ENCODE results near the gene USH2A. TPM values are rescaled to one million over a fixed set of nuclear protein-coding genes. Genes with fewer than 3 reads are reported as not detected.

Gene USH2A
- polyA plus RNA-seq, 3 donors = not detected

DNA sequence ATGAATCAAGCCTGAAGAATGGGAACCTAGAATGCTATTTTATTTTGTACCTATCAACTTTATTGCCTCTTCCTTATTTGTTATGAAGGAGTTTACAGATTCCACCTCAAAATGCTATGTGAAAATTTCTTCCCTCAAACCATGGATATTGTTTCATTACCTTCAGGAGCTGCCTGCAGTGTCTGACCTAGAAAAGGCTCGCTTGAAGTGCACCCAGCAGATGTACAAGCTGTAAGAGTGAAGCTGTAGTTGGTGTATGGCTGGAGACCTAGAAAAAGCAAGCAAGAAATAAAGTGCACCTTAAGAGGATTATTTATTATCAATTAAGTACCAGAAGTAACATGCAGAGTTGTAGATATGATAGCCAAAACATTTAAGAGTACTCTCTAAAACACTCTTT, 656.7 kb downstream of the USH2A start:
- Histone ChIP-seq H3K4me3 (replicated peaks in 1 of 3; ENCODE audit: low read depth in 2 of 3, low read length in 3 of 3) (no peak overlapping the region), H3K27me3 (ENCODE audit: control insufficient read depth in 2 of 2, insufficient read depth in 2 of 2, low read length in 2 of 2) (no peaks in the 10 kb centered on the region), H4K20me1 (ENCODE audit: insufficient read depth, low read length) (no peaks in the 10 kb centered on the region), H3K4me1 (ENCODE audit: control insufficient read depth in 1 of 2, insufficient read depth in 2 of 2, low read length in 2 of 2) (no peaks in the 10 kb centered on the region), H3K9me3 (replicated peaks in 1 of 2; ENCODE audit: control insufficient read depth in 1 of 2, insufficient read depth in 1 of 2, low read length in 2 of 2) (peaks cover 0 to 5% of the 10 kb centered on the region in 2 donors), H3K9ac (ENCODE audit: insufficient read depth, low read length, poor library complexity, severe bottlenecking) (no peak overlapping the region), H3K36me3 (replicated peaks in 1 of 2; ENCODE audit: control insufficient read depth in 1 of 2, insufficient read depth in 2 of 2, low read length in 2 of 2) (no peaks in the 10 kb centered on the region), H3K27ac (ENCODE audit: low read depth in 1 of 2, low read length in 2 of 2) (no peak overlapping the region), H3K79me2 (ENCODE audit: insufficient read depth, low read length) (no peaks in the 10 kb centered on the region), H3K4me2 (replicated peaks; ENCODE audit: extremely low read depth, low read length, poor library complexity, severe bottlenecking) (no peak overlapping the region), H2AFZ (ENCODE audit: insufficient read depth, low read depth, low read length, poor library complexity, severe bottlenecking) (no peak overlapping the region)
- Mint-ChIP-seq H3K4me3 (no peak overlapping the region), H3K27ac (no peak overlapping the region), H3K27me3 (ENCODE audit: low read depth in 3 of 3) (no peaks in the 10 kb centered on the region), H3K9me3 (peaks cover 0 to 3% (median 2%) of the 10 kb centered on the region in 7 donors), H3K4me1 (no peaks in the 10 kb centered on the region), H3K36me3 (no peaks in the 10 kb centered on the region)
- intact Hi-C loops (cut with micrococcal nuclease) = no loop called here
- no peak for DNase-seq
- TF ChIP-seq, protein P1, sequence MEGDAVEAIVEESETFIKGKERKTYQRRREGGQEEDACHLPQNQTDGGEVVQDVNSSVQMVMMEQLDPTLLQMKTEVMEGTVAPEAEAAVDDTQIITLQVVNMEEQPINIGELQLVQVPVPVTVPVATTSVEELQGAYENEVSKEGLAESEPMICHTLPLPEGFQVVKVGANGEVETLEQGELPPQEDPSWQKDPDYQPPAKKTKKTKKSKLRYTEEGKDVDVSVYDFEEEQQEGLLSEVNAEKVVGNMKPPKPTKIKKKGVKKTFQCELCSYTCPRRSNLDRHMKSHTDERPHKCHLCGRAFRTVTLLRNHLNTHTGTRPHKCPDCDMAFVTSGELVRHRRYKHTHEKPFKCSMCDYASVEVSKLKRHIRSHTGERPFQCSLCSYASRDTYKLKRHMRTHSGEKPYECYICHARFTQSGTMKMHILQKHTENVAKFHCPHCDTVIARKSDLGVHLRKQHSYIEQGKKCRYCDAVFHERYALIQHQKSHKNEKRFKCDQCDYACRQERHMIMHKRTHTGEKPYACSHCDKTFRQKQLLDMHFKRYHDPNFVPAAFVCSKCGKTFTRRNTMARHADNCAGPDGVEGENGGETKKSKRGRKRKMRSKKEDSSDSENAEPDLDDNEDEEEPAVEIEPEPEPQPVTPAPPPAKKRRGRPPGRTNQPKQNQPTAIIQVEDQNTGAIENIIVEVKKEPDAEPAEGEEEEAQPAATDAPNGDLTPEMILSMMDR (IDR thresholded peaks at IDR 0.05) = no peak
- WGBS (ENCODE audit: insufficient coverage) = no CpG with 5 or more reads among the region's 1 CpG

DNA sequence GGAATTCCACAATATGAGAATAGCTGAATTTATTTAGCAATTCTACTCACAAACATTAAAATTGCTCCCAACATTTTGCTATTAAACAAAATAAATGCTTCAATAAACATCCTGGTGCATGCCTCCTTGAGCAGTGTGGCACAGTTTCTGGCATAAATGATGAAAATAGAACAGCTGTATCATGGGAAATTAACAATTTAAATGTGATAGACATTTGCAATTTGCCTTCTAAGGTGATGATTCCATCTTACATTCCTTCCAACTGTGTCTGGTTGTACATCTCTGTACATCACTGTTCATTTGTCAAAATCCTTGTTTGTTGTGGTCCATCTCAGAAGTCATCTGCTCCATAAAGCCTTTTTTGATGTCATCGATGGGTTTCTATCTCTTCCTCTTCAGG, 657.4 kb downstream of the USH2A start:
- no peaks in the 10 kb centered on the region for H3K4me1 ChIP-seq (ENCODE audit: control insufficient read depth in 1 of 2, insufficient read depth in 2 of 2, low read length in 2 of 2)
- Mint-ChIP-seq H3K4me1 (no peaks in the 10 kb centered on the region), H3K9me3 (peaks cover 0 to 3% (median 2%) of the 10 kb centered on the region in 7 donors), H3K36me3 (no peaks in the 10 kb centered on the region), H3K27ac (no peak overlapping the region), H3K4me3 (no peak overlapping the region), H3K27me3 (ENCODE audit: low read depth in 3 of 3) (no peaks in the 10 kb centered on the region)
- TF ChIP-seq, protein P1 (IDR thresholded peaks at IDR 0.05) = no peak
- H3K9ac ChIP-seq (ENCODE audit: insufficient read depth, low read length, poor library complexity, severe bottlenecking) = no peak overlapping the region
- no peak for DNase-seq
- no peaks in the 10 kb centered on the region for H4K20me1 ChIP-seq (ENCODE audit: insufficient read depth, low read length)
- no CpG with 5 or more reads among the region's 1 CpG for WGBS (ENCODE audit: insufficient coverage)
- H2AFZ ChIP-seq (ENCODE audit: insufficient read depth, low read depth, low read length, poor library complexity, severe bottlenecking) = no peak overlapping the region
- peaks cover 0 to 1% of the 10 kb centered on the region in 2 donors for H3K9me3 ChIP-seq (replicated peaks in 1 of 2; ENCODE audit: control insufficient read depth in 1 of 2, insufficient read depth in 1 of 2, low read length in 2 of 2)
- no peaks in the 10 kb centered on the region for H3K27me3 ChIP-seq (ENCODE audit: control insufficient read depth in 2 of 2, insufficient read depth in 2 of 2, low read length in 2 of 2)
- H3K4me2 ChIP-seq (replicated peaks; ENCODE audit: extremely low read depth, low read length, poor library complexity, severe bottlenecking) = no peak overlapping the region
- no peaks in the 10 kb centered on the region for H3K79me2 ChIP-seq (ENCODE audit: insufficient read depth, low read length)
- intact Hi-C loops (cut with micrococcal nuclease) = no loop called here
- H3K4me3 ChIP-seq (replicated peaks in 1 of 3; ENCODE audit: low read depth in 2 of 3, low read length in 3 of 3) = no peak overlapping the region
- no peak overlapping the region for H3K27ac ChIP-seq (ENCODE audit: low read depth in 1 of 2, low read length in 2 of 2)
- H3K36me3 ChIP-seq (replicated peaks in 1 of 2; ENCODE audit: control insufficient read depth in 1 of 2, insufficient read depth in 2 of 2, low read length in 2 of 2) = no peaks in the 10 kb centered on the region
